Esophagus (tissue), 2 donors: ENCODE results near the gene SLC4A1. TPM values are rescaled to one million over a fixed set of nuclear protein-coding genes. Genes with fewer than 3 reads are reported as not detected.
A peak's percentile ranks its signal among the peaks of the same experiment; 100 is the strongest.

Experiments used
- H3K27ac ChIP-seq, 2 donors: one replicate each; pipeline ENCODE4 v1.5.1; 2013; ENCODE audit warnings: low read depth in 2 of 2, mild to moderate bottlenecking in 2 of 2, inconsistent platforms in 1 of 2, low read length in 1 of 2, moderate library complexity in 1 of 2
- H3K27me3 ChIP-seq, 2 donors: one replicate each; pipeline ENCODE4 v1.6.1; 2013; ENCODE audit warnings: low read length in 2 of 2, control low read depth in 1 of 2, mild to moderate bottlenecking in 1 of 2; ENCODE audit not compliant: insufficient read depth in 2 of 2, control insufficient read depth in 1 of 2
- H3K36me3 ChIP-seq, 2 donors: one replicate each; pipeline ENCODE4 v1.6.1; 2013; ENCODE audit warnings: low read length in 1 of 2; ENCODE audit not compliant: control insufficient read depth in 2 of 2, insufficient read depth in 2 of 2
- H3K4me1 ChIP-seq, 2 donors: one replicate each; pipeline ENCODE4 v1.6.1; 2013; ENCODE audit warnings: low read length in 1 of 2; ENCODE audit not compliant: control insufficient read depth in 2 of 2, insufficient read depth in 2 of 2
- H3K4me3 ChIP-seq, 2 donors: one replicate each; pipeline ENCODE4 v1.5.1; 2013; ENCODE audit warnings: low read length in 2 of 2, mild to moderate bottlenecking in 2 of 2, low read depth in 1 of 2, moderate library complexity in 1 of 2
- H3K9me3 ChIP-seq, 2 donors: one replicate each; pipeline ENCODE4 v1.6.1; 2013; ENCODE audit warnings: mild to moderate bottlenecking in 2 of 2, low read depth in 1 of 2, low read length in 1 of 2, moderate library complexity in 1 of 2; ENCODE audit not compliant: control insufficient read depth in 2 of 2, insufficient read depth in 1 of 2
- WGBS, 2 donors: extraction: QIAGEN DNeasy Blood & Tissue Kit; methylation state at CpG; one replicate each; pipeline ENCODE4 v1.1.7; 2013; 5-methylcytosine and 5-hydroxymethylcytosine counted together
- polyA plus RNA-seq, 2 donors: library from polyadenylated mRNA; stranded (reverse); fragments of 200-250 nt; gene quantifications; one replicate each; pipeline ENCODE4 v1.2.3, GENCODE V29; 2013
- donor health status: healthy with polysubstance abuse.
- donor health status: Bipolar disorder and iron deficiency.

SLC4A1 gene
- polyA plus RNA-seq, result not detected

GRCh38 chr17:44267818-44268490 lies at the start of gene SLC4A1:
Gene SLC4A1, minus strand, starts transcription at chr17:44268135. Its CDS starts 5,269 bp downstream, at chr17:44262866.
- Histone ChIP-seq H3K4me3 (no peak within 1 kb of the TSS), H3K9me3 (no peaks in the 10 kb centered on the region), H3K4me1 (no peaks in the 10 kb centered on the region), H3K27ac (no peak within 1 kb of the TSS), H3K36me3 (no peaks in the 10 kb centered on the region), H3K27me3 (no peaks in the 10 kb centered on the region)
- 70 to 74% methylated on average over 14 of the region's 14 CpGs for WGBS, 2 donors

GRCh38 chr17:44317545-44317944 lies 49.6 kb upstream of the SLC4A1 start:
- peaks cover 2 to 12% of the 10 kb centered on the region in 2 donors for H3K4me1 ChIP-seq
- peaks cover 20 to 31% of the 10 kb centered on the region in 2 donors for H3K36me3 ChIP-seq
- H3K27me3 ChIP-seq, result peaks cover 0 to 3% of the 10 kb centered on the region in 2 donors
- no peak overlapping the region for H3K4me3 ChIP-seq
- H3K9me3 ChIP-seq, result no peaks in the 10 kb centered on the region
- no peak overlapping the region for H3K27ac ChIP-seq
- 87 to 88% methylated on average over 6 of the region's 6 CpGs for WGBS, 2 donors

- Histone ChIP-seq H3K4me1 (peaks cover 2 to 12% of the 10 kb centered on the region in 2 donors), H3K27me3 (peaks cover 0 to 3% of the 10 kb centered on the region in 2 donors), H3K36me3 (peaks cover 15 to 18% of the 10 kb centered on the region in 2 donors), H3K9me3 (no peaks in the 10 kb centered on the region), H3K27ac (no peak overlapping the region), H3K4me3 (no peak overlapping the region)
- 9% methylated on average over 38 of the region's 38 CpGs for WGBS, 2 donors
Observed at GRCh38 chr17:44315760-44316731, 48.1 kb upstream of the SLC4A1 start.

- no peaks in the 10 kb centered on the region for H3K9me3 ChIP-seq
- H3K4me3 ChIP-seq, result peak overlapping the region; percentile 21 to 25
- 1% methylated on average over 36 to 81 of the region's 81 CpGs for WGBS, 2 donors
- peaks cover 1 to 12% of the 10 kb centered on the region in 2 donors for H3K4me1 ChIP-seq
- peak overlapping the region in 1 of 2 donors; percentile 9 for H3K27ac ChIP-seq
- H3K36me3 ChIP-seq, result peaks cover 7 to 12% of the 10 kb centered on the region in 2 donors
- H3K27me3 ChIP-seq, result peaks cover 0 to 3% of the 10 kb centered on the region in 2 donors
Observed at GRCh38 chr17:44314869-44315661, 47.1 kb upstream of the SLC4A1 start.

- H3K27me3 ChIP-seq, result peaks cover 0 to 3% of the 10 kb centered on the region in 2 donors
- H3K27ac ChIP-seq, result peak overlapping the region in 1 of 2 donors; percentile 9
- WGBS, 2 donors, result 33 to 45% methylated on average over 9 to 11 of the region's 11 CpGs
- peaks cover 3 to 16% of the 10 kb centered on the region in 2 donors for H3K4me1 ChIP-seq
- H3K4me3 ChIP-seq, result no peak overlapping the region
- peaks cover 2 to 6% of the 10 kb centered on the region in 2 donors for H3K36me3 ChIP-seq
- H3K9me3 ChIP-seq, result no peaks in the 10 kb centered on the region
Observed at GRCh38 chr17:44314524-44314868, 46.6 kb upstream of the SLC4A1 start.

- Histone ChIP-seq H3K36me3 (peaks cover 0 to 3% of the 10 kb centered on the region in 2 donors), H3K27ac (no peak overlapping the region), H3K4me3 (no peak overlapping the region), H3K27me3 (peaks cover 0 to 3% of the 10 kb centered on the region in 2 donors), H3K9me3 (no peaks in the 10 kb centered on the region), H3K4me1 (peaks cover 4 to 20% of the 10 kb centered on the region in 2 donors)
- 56 to 65% methylated on average over 7 of the region's 7 CpGs for WGBS, 2 donors
Observed at GRCh38 chr17:44314031-44314430, 46.1 kb upstream of the SLC4A1 start.

- Histone ChIP-seq H3K4me3 (no peak overlapping the region), H3K27me3 (peaks cover 0 to 3% of the 10 kb centered on the region in 2 donors), H3K36me3 (no peaks in the 10 kb centered on the region), H3K4me1 (peaks cover 10 to 29% of the 10 kb centered on the region in 2 donors), H3K27ac (no peak overlapping the region), H3K9me3 (no peaks in the 10 kb centered on the region)
- 65 to 70% methylated on average over 16 to 17 of the region's 17 CpGs for WGBS, 2 donors
Observed at GRCh38 chr17:44312396-44313104, 44.6 kb upstream of the SLC4A1 start.

GRCh38 chr17:44311562-44312181 lies 43.7 kb upstream of the SLC4A1 start:
- WGBS, 2 donors, result 71 to 79% methylated on average over 5 of the region's 5 CpGs
- Histone ChIP-seq H3K27ac (no peak overlapping the region), H3K27me3 (peaks cover 0 to 3% of the 10 kb centered on the region in 2 donors), H3K4me1 (peaks cover 10 to 30% of the 10 kb centered on the region in 2 donors), H3K4me3 (no peak overlapping the region), H3K9me3 (no peaks in the 10 kb centered on the region), H3K36me3 (no peaks in the 10 kb centered on the region)
